EL (cell line): ENCODE measurements around the gene RNF26.
A peak's percentile ranks its signal among the peaks of the same experiment; 100 is the strongest.

Source experiments
- DNase-seq: peaks from one replicate; pipeline ENCODE4 v3.0.0-alpha.2; 2016

RNF26 gene

GRCh38 chr11:119316016-119316728 lies 18.2 kb upstream of the RNF26 start:
- DNase-seq = peak; percentile 33

DNA sequence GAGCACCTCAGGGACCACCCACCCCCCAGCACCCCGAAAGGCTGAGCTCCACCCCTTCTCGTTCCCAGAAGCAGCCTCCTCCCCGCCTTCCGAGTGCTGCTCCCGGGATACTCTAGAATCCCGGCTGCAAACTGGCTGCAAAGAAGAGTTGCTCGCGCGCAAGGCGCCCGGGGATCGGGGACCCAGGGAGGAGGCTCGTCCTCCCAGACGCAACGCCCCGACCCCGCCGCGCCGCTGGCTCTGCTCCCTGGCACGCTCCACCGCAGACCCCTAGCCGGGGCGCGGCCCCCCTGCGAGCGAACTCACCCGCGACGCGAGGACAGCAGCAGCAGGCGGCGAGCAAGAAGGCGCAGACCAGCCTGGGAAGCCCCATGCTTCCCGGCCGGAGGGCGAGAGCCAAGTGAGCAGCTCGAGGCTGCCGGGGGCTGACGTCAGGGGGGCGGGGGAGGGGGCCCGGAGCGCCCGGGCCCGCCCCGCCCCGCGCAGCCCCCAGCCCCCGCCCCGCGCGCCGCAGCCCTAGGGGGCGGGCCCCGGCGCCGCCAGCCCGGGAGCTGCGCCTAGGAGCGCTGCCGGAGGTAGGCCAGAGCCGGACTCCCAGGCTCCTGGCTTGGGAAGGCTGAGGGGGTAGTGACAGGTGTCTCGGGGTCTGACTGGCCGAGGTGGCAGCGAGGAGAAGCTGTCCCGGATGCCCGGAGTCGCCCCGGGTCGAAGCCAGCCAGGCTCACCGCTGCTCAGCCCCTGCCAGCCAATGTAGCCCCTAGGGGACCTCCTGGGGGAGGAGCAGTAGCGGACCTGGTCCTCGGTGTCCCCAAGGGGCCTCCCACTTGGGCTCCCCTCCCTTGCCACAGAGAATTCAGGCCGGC lies 17.4 kb upstream of the RNF26 start, which contains the start of gene MCAM:
Gene MCAM (minus strand): TSS at position 402 of the 863 bp plus-strand sequence. CDS start 29 bp downstream, at position 373.
- DNase-seq = peak; percentile 42

- no peak for DNase-seq
Measured at GRCh38 chr11:119317592-119318239, 16.6 kb upstream of the RNF26 start.

DNA sequence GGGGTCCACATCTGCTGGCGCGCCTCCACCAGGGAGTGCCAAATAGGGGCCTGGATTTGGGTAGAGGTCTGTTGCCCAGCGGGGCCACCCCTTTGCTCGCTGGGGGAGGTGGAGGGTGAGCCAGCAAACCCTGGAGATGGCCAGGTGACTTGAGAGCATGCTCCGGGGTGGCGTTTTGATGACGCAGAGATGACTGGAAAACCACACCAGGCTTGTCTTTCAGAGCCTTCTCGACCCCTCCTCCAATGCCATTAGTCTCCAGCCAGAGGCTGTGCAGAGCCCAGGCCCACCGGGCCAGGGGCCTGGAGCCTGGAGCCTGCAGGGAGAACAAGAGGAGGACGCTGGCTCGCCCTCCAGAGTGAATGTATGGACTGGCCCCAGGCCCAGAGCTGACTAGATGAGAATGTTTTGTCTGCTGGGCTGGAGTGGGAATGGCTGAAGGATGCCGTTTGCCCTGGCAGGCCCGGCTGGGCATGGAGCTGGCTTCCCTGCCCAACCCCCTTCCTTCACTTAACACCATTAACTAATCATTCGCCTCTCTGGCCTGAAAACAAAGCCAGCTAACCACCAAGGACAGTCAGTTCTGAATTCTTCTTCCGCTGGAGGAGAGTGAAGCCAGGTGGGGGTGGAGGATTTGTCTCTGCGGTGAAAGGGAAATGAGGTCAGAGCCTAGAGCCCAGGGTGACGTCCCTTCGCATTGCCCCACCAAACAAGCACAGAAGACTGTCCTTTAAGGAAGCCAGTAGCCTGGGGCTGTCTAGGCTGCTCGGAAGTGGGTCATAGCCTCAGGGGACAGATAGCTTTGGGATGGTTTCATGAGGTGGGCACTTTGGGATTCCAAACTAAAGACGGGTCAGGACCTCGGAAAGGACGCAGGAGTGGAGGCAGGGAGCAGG lies 15.8 kb upstream of the RNF26 start:
- DNase-seq = peak; percentile 61

GRCh38 chr11:119319136-119319699 lies 15.1 kb upstream of the RNF26 start:
- DNase-seq = no peak

- peak; percentile 0 for DNase-seq
Measured at GRCh38 chr11:119319700-119320239, 14.6 kb upstream of the RNF26 start.

- no peak for DNase-seq
Measured at GRCh38 chr11:119320240-119320775, 14.0 kb upstream of the RNF26 start.

- peak; percentile 75 for DNase-seq
Measured at GRCh38 chr11:119320776-119321524, 13.4 kb upstream of the RNF26 start.

- DNase-seq = no peak
Measured at GRCh38 chr11:119322360-119322739, 12.0 kb upstream of the RNF26 start.

DNA sequence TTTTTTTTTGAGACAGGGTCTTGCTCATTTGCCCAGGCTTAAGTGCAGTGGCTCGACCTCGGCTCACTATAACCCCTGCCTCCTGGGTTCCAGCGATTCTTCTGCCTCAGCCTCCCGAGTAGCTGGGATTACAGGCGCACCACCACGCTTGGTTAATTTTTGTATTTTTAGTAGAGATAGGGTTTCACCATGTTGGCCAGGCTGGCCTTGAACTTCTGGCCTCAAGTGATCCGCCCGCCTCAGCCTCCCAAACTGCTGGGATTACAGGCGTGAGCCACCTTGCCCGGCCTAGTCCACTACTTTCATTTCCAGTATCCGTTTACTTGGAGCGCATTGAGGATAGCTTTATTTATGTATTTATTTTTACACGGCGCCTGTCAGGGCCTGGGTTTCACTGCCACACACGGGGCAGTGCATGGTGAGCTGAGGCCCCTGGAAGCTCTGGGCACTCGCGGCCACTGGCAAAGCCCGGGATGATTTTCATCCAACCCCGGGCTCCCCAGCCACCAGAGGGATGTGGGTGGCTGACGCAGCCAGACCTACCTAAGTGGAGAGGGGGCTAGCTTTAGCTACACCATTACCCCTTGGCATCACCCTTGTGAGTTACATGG lies 11.3 kb upstream of the RNF26 start:
- no peak for DNase-seq

- DNase-seq = peak; percentile 69
Measured at GRCh38 chr11:119323532-119324033, 10.7 kb upstream of the RNF26 start.

DNA sequence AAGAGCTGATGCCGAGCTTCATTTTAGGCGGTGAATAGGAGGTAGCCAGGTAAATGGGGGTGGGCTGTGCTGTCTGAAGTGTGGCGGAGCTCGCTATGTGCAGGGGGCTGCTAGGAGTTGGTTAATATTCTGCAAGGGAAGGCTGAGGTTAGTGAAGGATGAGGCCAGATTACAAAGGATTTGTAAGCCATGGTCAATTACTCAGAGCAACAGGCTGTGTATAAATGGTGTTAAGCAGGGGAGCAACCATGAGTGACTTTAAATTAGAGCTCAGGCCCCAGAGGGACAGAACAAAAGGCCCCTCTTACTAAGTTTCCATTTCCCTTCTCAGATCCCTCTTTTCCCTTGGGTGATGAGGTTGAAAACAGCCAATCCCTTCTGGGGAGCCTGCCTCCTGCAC lies 10.1 kb upstream of the RNF26 start:
- no peak for DNase-seq

DNA sequence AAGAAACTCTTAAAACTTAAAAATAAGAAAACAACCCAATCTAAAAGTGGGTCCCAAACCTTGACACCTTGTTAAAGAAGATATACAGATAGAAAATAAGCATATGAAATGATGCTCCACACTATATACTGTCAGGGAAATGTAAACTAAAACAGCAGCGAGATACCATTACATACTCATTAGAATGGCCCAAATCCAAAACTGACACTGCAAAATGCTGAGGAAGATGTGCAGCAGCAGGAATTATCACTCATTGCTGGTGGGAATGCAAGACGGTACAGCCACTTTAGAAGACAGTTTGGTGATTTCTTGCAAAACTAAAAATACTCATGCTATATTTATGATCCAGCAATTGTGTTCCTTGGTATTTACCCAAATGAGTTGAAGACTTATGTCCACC lies 5.0 kb upstream of the RNF26 start:
- no peak for DNase-seq

GRCh38 chr11:119330237-119330636 lies 4.1 kb upstream of the RNF26 start:
- DNase-seq = no peak

- DNase-seq = no peak
Measured at GRCh38 chr11:119332111-119332765, 2.1 kb upstream of the RNF26 start.

DNA sequence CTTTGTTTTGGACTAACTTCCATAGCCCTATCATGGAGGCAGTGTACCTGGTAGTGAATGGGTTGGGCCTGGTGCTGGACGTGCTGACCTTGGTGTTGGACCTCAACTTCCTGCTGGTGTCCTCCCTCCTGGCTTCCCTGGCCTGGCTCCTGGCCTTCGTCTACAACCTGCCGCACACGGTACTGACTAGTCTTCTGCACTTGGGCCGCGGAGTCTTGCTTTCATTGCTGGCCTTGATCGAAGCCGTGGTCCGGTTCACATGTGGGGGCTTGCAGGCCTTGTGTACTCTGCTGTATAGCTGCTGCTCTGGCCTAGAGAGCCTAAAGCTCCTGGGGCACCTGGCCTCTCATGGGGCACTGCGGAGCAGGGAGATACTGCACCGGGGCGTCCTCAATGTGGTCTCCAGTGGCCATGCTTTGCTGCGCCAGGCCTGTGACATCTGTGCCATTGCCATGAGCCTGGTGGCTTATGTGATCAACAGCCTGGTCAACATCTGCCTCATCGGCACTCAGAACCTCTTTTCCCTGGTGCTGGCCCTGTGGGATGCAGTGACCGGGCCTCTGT lies 846 bp downstream of the RNF26 start:
- no peak for DNase-seq

DNA sequence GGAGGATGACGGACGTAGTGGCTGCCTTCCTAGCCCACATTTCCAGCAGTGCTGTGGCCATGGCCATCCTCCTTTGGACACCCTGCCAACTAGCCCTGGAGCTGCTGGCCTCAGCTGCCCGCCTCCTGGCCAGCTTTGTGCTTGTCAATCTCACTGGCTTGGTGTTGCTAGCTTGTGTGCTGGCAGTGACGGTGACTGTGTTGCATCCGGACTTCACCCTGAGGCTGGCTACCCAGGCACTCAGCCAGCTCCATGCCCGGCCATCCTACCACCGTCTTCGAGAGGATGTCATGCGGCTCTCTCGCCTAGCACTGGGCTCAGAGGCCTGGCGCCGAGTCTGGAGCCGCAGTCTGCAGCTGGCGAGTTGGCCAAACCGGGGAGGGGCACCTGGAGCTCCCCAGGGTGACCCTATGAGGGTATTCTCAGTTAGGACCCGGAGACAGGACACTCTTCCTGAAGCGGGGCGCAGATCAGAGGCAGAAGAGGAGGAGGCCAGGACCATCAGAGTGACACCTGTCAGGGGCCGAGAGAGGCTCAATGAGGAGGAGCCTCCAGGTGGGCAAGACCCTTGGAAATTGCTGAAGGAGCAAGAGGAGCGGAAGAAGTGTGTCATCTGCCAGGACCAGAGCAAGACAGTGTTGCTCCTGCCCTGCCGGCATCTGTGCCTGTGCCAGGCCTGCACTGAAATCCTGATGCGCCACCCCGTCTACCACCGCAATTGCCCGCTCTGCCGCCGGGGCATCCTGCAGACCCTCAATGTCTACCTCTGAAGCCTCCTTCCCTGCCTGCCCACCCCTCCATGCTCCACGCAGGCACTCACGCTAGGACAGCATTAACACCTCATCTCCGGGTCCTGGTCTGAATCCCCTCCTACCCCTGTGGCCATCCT lies 1.6 kb downstream of the RNF26 start:
- no peak for DNase-seq
